ENCODE results near the gene RPTOR.

DNA sequence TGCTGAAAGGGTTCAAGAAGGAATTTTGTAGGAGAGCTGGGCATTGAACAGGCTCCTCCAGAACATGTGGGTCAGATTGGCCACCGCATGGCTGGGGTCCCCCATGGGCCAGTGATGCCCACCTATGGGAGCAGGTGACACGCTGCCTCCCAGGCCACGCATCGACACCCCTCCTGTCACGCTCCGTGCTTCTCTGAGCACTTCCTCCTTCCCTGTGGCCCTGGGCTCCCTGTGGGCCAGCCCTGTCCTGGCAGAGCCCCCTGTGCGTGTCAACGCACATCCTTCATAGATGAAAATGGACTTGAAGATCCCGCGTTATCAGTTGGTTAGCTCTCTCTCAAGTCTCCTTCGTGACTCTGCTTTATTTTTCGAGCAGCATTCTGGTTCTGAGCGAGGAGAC is 160.3 kb downstream of the RPTOR start:
- TF ChIP-seq CTCF (IDR thresholded peaks at IDR 0.05; ENCODE audit: insufficient read depth, low read depth, low read length) (no peak), EZH2 (IDR thresholded peaks at IDR 0.05; ENCODE audit: insufficient read depth, low read length) (no peak)
